ENCODE measurements around the gene TP53I13. TPM values are rescaled to one million over a fixed set of nuclear protein-coding genes. Genes with fewer than 3 reads are reported as not detected.
A peak's percentile ranks its signal among the peaks of the same experiment; 100 is the strongest.

Gene TP53I13
- total RNA-seq, 2 experiments from 2014 or later = 31.2 to 35.3 TPM

DNA sequence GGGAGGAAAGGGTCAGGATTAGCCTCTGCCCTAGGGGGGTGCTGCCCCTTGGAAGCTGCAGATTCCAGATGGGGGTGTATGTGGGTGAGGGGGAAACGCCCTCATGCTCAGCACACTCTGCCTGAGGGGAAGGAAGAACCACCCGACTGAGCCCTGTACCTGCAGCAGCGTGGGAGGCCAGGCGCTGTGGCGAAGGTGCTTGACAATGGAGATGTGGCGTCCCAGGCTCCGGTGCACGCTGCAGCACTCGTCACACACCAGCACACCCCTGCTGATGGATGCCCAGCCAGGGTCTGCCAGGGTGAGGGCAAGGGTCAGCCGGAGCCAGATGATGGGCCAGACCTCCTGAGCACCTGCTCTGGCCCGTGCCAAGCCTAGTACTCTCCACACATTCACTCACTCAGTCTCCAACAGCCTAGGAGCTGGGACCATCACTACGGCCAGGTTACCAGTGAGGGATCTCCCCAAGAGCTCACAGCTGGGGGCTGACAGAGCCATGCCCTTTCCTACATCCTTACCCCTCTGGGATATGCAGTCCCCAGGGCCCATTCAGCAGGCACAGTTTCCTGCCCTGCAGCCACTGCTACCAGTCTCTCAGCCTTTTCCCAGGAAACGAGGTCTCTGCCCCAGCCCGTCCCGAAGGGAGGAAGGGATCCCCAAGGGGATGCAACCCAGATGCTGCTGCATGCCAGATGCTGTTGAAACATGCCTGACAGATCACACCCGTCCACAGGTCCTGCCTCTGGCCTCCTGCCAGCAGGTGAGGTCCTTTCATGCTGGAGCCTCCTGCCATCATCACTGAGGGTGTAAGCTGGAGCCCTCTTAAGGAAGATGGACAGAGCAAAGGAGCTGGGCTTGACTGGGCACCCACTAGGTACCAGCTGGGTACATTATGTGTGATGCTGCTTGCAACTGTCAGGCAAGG lies 15.1 kb downstream of the TP53I13 start:
- no peak for DNase-seq
- Mint-ChIP-seq H3K9me3 (no peaks in the 10 kb centered on the region), H3K27me3 (no peaks in the 10 kb centered on the region), H3K4me3 (peak overlapping the region; percentile 45), H3K4me1 (peaks cover 49% of the 10 kb centered on the region), H3K27ac (peak overlapping the region; percentile 39), H3K36me3 (peaks cover 41% of the 10 kb centered on the region)

DNA sequence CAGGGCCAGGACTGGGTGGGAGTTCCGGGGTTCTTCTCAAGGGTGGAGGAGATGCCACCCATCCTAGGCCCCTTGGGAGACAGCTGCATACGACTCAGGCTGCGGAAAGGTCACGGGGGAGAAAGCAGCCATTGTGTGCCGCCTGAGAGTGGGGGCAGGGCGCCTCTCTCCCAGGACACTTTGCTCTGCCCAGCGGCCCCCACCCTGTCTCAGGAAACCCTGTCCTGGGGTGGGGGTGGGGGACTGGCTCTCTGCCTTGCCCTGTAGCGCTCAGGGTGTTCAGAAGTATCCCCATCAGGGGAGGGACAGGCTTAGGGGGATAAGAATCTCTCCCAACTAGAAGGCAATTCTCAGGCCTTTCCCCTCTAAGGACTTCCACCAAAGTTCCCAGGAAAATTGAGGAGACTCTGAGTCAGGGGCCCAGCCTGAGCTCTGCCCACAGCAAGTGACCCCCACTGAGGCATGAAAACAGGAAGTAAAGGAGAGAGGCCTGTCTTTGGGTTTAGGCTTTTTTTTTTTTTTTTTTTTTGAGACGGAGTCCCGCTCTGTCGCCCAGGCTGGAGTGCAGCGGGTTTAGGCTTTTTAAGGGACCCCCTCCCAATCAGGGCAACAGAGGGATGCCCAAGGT lies 16.1 kb downstream of the TP53I13 start:
- Mint-ChIP-seq H3K4me1 (peaks cover 49% of the 10 kb centered on the region), H3K27me3 (no peaks in the 10 kb centered on the region), H3K27ac (peak overlapping the region; percentile 80), H3K36me3 (peaks cover 41% of the 10 kb centered on the region), H3K4me3 (peak overlapping the region; percentile 34), H3K9me3 (no peaks in the 10 kb centered on the region)
- DNase-seq = no peak

- Mint-ChIP-seq H3K9me3 (no peaks in the 10 kb centered on the region), H3K4me1 (peaks cover 52% of the 10 kb centered on the region), H3K4me3 (peak overlapping the region; percentile 37), H3K27me3 (no peaks in the 10 kb centered on the region), H3K27ac (peak overlapping the region; percentile 80), H3K36me3 (peaks cover 36% of the 10 kb centered on the region)
- peak; percentile 34 for DNase-seq
These were observed 16.7 kb downstream of the TP53I13 start for GRCh38 chr17:29585080-29585751.

DNA sequence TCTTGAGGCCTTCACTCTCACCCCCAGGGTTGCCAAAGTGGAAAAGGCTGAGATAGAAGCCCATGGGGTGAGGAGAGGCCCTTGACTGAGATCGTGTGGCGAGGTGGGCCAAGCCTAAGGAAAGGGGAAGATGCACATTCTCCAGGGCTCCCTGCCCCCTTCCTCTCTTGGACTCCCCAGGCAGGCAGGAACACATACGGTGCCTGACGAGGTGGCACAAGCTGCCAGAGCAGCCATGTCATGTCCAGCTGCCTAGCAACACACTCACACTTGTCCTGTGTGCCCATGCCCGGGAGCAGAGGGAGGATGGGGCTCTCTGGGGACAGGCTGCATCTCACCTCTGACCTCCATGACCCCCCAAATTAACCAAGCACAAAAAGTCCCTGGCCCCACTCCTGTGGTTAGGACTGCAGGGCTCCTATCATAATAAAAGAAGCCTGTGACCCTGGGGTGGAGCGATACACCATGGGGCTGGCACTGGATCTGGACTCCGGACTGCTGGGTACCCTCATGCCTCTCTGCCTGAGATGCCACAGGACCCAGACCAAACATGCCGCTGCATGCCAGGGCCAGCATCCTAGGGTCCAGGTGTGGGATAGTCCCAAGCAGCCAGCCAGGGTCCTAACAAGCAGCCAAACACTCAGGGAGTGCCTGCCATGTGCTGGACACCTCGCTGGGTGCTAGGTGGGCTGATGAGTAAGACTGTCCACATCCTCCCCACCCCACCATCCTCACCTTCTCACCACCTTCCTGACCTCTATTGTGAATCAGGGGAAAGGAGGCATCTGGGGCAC lies 18.4 kb downstream of the TP53I13 start:
- H3K36me3 Mint-ChIP-seq = peaks cover 24% of the 10 kb centered on the region
- peak overlapping the region; percentile 90 for H3K4me3 Mint-ChIP-seq
- H3K27ac Mint-ChIP-seq = peak overlapping the region; percentile 84
- H3K27me3 Mint-ChIP-seq = no peaks in the 10 kb centered on the region
- peaks cover 55% of the 10 kb centered on the region for H3K4me1 Mint-ChIP-seq
- DNase-seq = no peak
- H3K9me3 Mint-ChIP-seq = no peaks in the 10 kb centered on the region

DNA sequence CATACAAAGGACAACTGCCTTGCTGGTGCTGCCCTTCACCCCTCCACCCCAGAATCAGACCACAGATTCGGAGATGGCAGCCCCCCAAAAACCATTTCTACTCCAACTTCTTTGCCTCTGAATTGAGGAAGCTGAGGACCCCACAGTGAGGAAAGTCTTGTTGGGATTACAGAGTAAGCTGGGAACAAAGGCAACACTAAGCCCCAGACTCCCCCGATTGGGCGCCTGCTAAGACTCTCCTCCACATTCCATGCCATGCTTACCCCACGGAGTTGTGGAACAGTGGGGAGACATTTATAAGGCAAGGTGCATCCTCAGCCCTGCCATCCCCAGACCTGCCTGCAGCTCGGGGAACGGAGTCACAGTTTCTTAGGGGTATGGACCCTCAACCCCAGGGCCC lies 19.1 kb downstream of the TP53I13 start:
- Mint-ChIP-seq H3K27ac (peak overlapping the region; percentile 84), H3K4me3 (peak overlapping the region; percentile 90), H3K27me3 (no peaks in the 10 kb centered on the region), H3K9me3 (no peaks in the 10 kb centered on the region), H3K4me1 (peaks cover 61% of the 10 kb centered on the region), H3K36me3 (peaks cover 17% of the 10 kb centered on the region)
- no peak for DNase-seq

DNA sequence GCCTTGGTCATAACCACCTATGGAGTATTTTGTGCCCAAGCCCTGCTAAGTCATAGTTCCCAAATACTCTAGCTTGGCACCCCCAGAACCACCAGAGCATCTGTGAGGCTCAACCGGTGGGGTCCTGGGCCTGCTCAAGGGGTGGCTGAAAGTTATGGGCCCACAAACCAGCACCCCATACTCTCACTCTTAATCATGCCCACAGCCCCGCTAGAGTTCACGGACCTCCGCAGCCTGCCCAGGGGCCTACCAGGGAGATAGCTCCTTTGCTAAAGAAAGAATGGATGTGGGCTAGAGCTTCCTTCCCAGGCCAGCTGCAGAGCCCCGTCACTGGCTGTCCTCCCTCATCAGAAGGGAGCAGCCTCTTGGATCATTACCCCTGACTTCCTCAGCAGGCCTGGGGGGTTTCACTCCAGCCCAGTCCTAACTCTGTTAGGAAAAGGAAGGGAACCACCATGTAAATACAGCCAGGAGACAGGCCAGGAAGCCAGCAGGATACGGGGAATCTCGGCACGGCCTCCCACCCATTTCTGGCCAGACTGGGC lies 19.6 kb downstream of the TP53I13 start:
- Mint-ChIP-seq H3K4me1 (peaks cover 64% of the 10 kb centered on the region), H3K4me3 (peak overlapping the region; percentile 90), H3K36me3 (peaks cover 12% of the 10 kb centered on the region), H3K27ac (peak overlapping the region; percentile 84), H3K9me3 (no peaks in the 10 kb centered on the region), H3K27me3 (no peaks in the 10 kb centered on the region)
- DNase-seq = no peak

DNA sequence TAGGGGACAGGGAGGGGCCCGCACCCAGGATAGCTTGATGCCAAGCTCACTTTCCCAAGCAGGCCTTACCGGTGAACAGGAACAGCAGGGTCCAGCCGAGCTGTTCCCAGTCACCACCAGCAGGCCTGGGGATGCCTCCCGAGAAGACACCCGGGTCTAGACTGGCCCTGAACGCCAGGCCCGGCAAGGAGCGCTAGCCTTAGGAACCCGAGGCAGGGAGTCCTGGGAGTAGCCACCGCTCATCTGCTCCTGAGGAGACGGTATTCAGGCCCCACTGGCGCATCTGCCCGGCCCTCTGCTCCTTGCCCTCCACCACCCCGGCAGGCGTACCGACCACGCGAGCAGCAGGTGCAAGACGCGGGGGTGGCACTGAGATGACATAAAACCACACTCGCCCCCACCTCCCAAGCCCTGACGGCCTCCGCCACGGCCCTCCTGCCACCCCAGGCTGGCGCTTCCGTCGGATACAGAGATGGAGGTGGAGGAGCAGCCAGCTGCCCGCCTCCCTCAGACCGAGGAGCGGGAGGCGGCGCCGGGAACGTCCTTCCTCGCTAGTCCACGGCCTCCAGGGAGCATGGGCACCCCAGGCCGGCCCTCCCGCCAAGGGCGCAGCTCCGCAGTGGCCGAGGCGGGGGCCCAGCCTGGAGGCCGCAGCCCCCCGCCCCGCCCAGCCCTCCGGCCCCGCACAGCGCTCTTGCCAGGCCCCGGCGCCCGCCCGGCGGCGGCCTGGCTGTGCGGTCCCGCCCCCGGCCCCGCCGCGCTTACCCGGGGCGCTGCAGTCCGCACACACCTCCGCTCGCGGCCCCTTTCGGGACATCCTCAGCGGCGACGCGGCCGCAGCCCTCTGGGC lies 20.3 kb downstream of the TP53I13 start:
- Mint-ChIP-seq H3K36me3 (peaks cover 5% of the 10 kb centered on the region), H3K4me1 (peaks cover 64% of the 10 kb centered on the region), H3K4me3 (peak overlapping the region; percentile 90), H3K27ac (peak overlapping the region; percentile 84), H3K9me3 (no peaks in the 10 kb centered on the region), H3K27me3 (no peaks in the 10 kb centered on the region)
- DNase-seq = peak; percentile 64

DNA sequence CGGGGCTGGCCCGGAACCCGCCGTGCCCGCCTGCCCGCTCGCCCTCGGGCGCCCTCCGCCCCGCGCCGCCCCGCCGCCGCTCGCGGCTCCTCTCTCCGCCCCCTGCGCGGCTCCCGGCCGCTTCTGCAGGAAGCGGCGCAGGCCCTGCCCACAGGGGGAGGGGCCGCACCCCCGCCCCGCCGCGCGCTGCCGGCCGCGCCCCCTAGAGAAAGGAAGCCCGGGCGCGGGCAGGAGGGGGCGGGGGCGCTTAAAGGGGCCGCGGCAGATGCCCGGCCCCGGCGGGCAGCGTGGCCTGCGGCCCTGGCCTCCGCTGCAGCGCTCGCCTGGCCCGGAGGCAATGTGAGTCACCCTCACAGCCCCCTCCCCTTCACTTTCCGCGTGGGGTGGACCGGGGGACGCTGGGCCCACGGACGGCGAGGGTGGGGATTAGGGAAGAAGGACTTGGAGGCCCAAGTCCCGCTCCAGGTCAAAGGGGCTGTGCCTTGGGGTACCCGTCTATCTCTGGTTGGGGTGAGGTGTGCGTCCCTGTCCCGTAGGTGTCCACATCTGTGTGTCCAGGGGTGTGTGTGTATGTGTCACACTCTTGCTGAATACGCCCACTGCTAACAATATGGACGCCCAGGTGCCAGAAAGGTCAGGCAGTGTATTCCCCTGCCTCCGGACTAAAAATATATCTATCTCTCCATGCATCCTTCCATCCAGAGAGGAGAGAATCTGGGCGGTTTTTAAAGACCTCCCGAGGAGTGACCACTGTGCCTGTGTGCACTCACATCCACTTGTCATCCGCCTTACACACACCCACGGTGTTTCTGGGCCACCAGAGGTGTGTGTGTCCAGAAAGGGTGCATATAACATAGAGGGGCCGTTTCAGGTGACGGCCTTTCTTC lies 21.3 kb downstream of the TP53I13 start, which contains the start of gene GIT1:
TSS of gene GIT1 (minus strand) at position 125 of the 887 bp plus-strand sequence. CDS start 270 bp downstream, outside the sequence.
- Mint-ChIP-seq H3K36me3 (peaks cover 4% of the 10 kb centered on the region), H3K27ac (peak within 1 kb of the TSS; percentile 87), H3K27me3 (no peaks in the 10 kb centered on the region), H3K4me1 (peaks cover 62% of the 10 kb centered on the region), H3K9me3 (no peaks in the 10 kb centered on the region), H3K4me3 (peak within 1 kb of the TSS; percentile 90)
- peak; percentile 92 for DNase-seq

DNA sequence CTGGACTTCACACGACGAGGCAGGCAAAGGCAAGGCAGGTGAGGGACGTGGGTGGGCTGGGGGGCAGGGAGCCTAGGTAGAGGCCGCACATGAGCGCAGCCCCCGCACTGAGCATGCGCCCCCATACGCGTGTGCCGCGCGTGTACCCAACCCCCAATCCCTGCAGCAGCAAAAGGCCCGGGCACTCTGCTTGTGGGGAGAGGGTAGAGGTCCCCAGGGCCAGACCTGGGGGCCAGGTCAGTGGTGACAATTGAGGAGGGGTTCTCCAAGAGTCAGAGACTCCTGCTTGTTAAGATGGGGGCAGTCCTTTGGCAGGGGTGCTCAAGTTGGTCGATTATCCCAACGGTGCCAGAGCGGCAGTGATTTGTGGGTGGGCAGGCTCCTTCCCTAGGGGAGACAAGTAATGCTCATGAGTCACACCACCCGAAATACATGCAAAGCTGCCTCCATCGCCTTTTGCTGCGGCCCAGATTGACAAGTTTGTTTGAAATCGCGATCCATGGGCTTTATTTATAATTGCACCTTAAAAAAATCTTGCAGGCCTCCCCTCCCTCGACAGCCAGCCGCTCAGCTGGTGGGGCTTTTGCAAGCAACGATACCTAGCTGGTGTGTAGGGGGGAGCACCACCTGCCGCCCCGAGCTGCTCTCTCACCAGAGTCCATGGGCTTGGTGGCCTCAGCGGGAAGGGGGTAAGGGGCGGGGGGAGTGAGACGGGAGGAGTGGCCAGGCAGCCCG lies 22.1 kb downstream of the TP53I13 start:
- Mint-ChIP-seq H3K36me3 (peaks cover 4% of the 10 kb centered on the region), H3K27ac (peak overlapping the region; percentile 87), H3K27me3 (no peaks in the 10 kb centered on the region), H3K9me3 (no peaks in the 10 kb centered on the region), H3K4me1 (peaks cover 58% of the 10 kb centered on the region), H3K4me3 (peak overlapping the region; percentile 88)
- peak; percentile 47 for DNase-seq

GRCh38 chr17:29591146-29591736 lies 22.7 kb downstream of the TP53I13 start:
- peaks cover 51% of the 10 kb centered on the region for H3K4me1 Mint-ChIP-seq
- H3K36me3 Mint-ChIP-seq = peaks cover 4% of the 10 kb centered on the region
- peak overlapping the region; percentile 87 for H3K27ac Mint-ChIP-seq
- peak overlapping the region; percentile 88 for H3K4me3 Mint-ChIP-seq
- H3K27me3 Mint-ChIP-seq = no peaks in the 10 kb centered on the region
- DNase-seq = peak; percentile 65
- H3K9me3 Mint-ChIP-seq = no peaks in the 10 kb centered on the region

- H3K4me1 Mint-ChIP-seq = peaks cover 44% of the 10 kb centered on the region
- H3K27ac Mint-ChIP-seq = peak overlapping the region; percentile 87
- peaks cover 4% of the 10 kb centered on the region for H3K36me3 Mint-ChIP-seq
- H3K4me3 Mint-ChIP-seq = peak overlapping the region; percentile 88
- H3K9me3 Mint-ChIP-seq = no peaks in the 10 kb centered on the region
- DNase-seq = peak; percentile 87
- no peaks in the 10 kb centered on the region for H3K27me3 Mint-ChIP-seq
These were observed 23.5 kb downstream of the TP53I13 start for GRCh38 chr17:29591737-29592608.
